ENCODE measurements around the gene SP1. TPM values are rescaled to one million over a fixed set of nuclear protein-coding genes. Genes with fewer than 3 reads are reported as not detected.

SP1 gene
- total RNA-seq, 1 donor from 2014 or later = 34.8 TPM

- peaks cover 5% of the 10 kb centered on the region for H3K4me1 Mint-ChIP-seq (ENCODE audit: low read depth, unreplicated experiment)
- peak overlapping the region; percentile 99 for H3K4me3 Mint-ChIP-seq (ENCODE audit: unreplicated experiment)
- peaks cover 7% of the 10 kb centered on the region for H3K9me3 Mint-ChIP-seq (ENCODE audit: unreplicated experiment)
- DNase-seq = peak; percentile 56
- H3K36me3 Mint-ChIP-seq (ENCODE audit: unreplicated experiment) = no peaks in the 10 kb centered on the region
- H3K27ac Mint-ChIP-seq (ENCODE audit: unreplicated experiment) = no peak overlapping the region
- H3K27me3 Mint-ChIP-seq (ENCODE audit: unreplicated experiment) = peaks cover 3% of the 10 kb centered on the region
- no peak for TF ChIP-seq CTCF (IDR thresholded peaks at IDR 0.05; ENCODE audit: partially characterized antibody, unreplicated experiment)
These were observed 34.3 kb upstream of the SP1 start for GRCh38 chr12:53345486-53346188.

GRCh38 chr12:53346491-53346890 lies 33.5 kb upstream of the SP1 start:
- no peak for DNase-seq
- H3K9me3 Mint-ChIP-seq (ENCODE audit: unreplicated experiment) = peaks cover 7% of the 10 kb centered on the region
- no peak overlapping the region for H3K27ac Mint-ChIP-seq (ENCODE audit: unreplicated experiment)
- H3K36me3 Mint-ChIP-seq (ENCODE audit: unreplicated experiment) = no peaks in the 10 kb centered on the region
- peaks cover 5% of the 10 kb centered on the region for H3K4me1 Mint-ChIP-seq (ENCODE audit: low read depth, unreplicated experiment)
- H3K4me3 Mint-ChIP-seq (ENCODE audit: unreplicated experiment) = peak overlapping the region; percentile 46
- peaks cover 3% of the 10 kb centered on the region for H3K27me3 Mint-ChIP-seq (ENCODE audit: unreplicated experiment)
- no peak for TF ChIP-seq CTCF (IDR thresholded peaks at IDR 0.05; ENCODE audit: partially characterized antibody, unreplicated experiment)

GRCh38 chr12:53347905-53348304 lies 32.1 kb upstream of the SP1 start:
- Mint-ChIP-seq H3K36me3 (ENCODE audit: unreplicated experiment) (no peaks in the 10 kb centered on the region), H3K27ac (ENCODE audit: unreplicated experiment) (no peak overlapping the region), H3K4me3 (ENCODE audit: unreplicated experiment) (no peak overlapping the region), H3K27me3 (ENCODE audit: unreplicated experiment) (peaks cover 3% of the 10 kb centered on the region), H3K9me3 (ENCODE audit: unreplicated experiment) (peaks cover 8% of the 10 kb centered on the region), H3K4me1 (ENCODE audit: low read depth, unreplicated experiment) (peaks cover 5% of the 10 kb centered on the region)
- no peak for DNase-seq
- no peak for TF ChIP-seq CTCF (IDR thresholded peaks at IDR 0.05; ENCODE audit: partially characterized antibody, unreplicated experiment)

GRCh38 chr12:53352331-53353256 lies 27.4 kb upstream of the SP1 start:
- peak; percentile 76 for DNase-seq
- H3K27ac Mint-ChIP-seq (ENCODE audit: unreplicated experiment) = no peak overlapping the region
- peak; percentile 87 for TF ChIP-seq CTCF (IDR thresholded peaks at IDR 0.05; ENCODE audit: partially characterized antibody, unreplicated experiment)
- no peaks in the 10 kb centered on the region for H3K27me3 Mint-ChIP-seq (ENCODE audit: unreplicated experiment)
- H3K9me3 Mint-ChIP-seq (ENCODE audit: unreplicated experiment) = peaks cover 6% of the 10 kb centered on the region
- H3K4me3 Mint-ChIP-seq (ENCODE audit: unreplicated experiment) = no peak overlapping the region
- H3K4me1 Mint-ChIP-seq (ENCODE audit: low read depth, unreplicated experiment) = no peaks in the 10 kb centered on the region
- no peaks in the 10 kb centered on the region for H3K36me3 Mint-ChIP-seq (ENCODE audit: unreplicated experiment)

- Mint-ChIP-seq H3K4me3 (ENCODE audit: unreplicated experiment) (no peak overlapping the region), H3K27me3 (ENCODE audit: unreplicated experiment) (no peaks in the 10 kb centered on the region)
- no peak for TF ChIP-seq CTCF (IDR thresholded peaks at IDR 0.05; ENCODE audit: partially characterized antibody, unreplicated experiment)
These were observed 26.7 kb upstream of the SP1 start for GRCh38 chr12:53353257-53353655.

More at GRCh38 chr12:53353257-53353655, 26.7 kb upstream of the SP1 start:
- Mint-ChIP-seq H3K9me3 (ENCODE audit: unreplicated experiment) (peaks cover 6% of the 10 kb centered on the region), H3K36me3 (ENCODE audit: unreplicated experiment) (no peaks in the 10 kb centered on the region), H3K4me1 (ENCODE audit: low read depth, unreplicated experiment) (no peaks in the 10 kb centered on the region), H3K27ac (ENCODE audit: unreplicated experiment) (no peak overlapping the region)
- no peak for DNase-seq
